Stimulated activated CD8-positive, alpha-beta memory T cell treated with anti-CD3 and anti-CD28 coated beads, Interleukin-7, amount 100 ng/mL, for 1 hour (primary cell): ENCODE measurements around the gene UCKL1.
"Not testable (repeated sequence)": the region's sequence is repeated elsewhere in the genome, so short reads cannot be mapped to it uniquely, and the experiment has no call there.

Source experiments
- DNase-seq, 2 donors: peaks; one replicate each; pipeline ENCODE4 v3.0.0-alpha.2; 2020; ENCODE audit warnings: low read depth in 2 of 2

UCKL1 gene

GRCh38 chr20:63919130-63919529 is 37.1 kb downstream of the UCKL1 start:
- no peak for DNase-seq

DNA sequence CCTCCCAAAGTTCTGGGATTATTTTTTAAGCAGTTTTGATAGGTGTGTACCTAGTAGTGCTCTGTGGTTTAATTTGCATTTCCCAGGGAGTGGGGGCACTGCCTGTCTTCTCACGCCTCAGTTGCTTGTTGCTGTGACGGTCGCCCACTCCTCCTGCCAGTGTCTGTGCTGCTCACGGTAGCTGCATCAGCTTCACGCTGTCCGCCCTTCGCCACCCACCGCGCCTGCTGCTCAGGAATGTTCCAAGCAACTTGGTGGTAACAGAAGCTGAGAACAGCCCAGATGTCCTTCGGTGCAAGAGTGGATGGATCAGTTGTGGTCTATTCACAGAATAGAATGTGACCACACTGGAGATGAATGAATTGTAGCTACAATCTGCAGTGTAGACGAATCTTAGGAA is 38.4 kb downstream of the UCKL1 start:
- no peak for DNase-seq

GRCh38 chr20:63916371-63916939 is 39.8 kb downstream of the UCKL1 start:
- DNase-seq, result not testable (repeated sequence)

DNA sequence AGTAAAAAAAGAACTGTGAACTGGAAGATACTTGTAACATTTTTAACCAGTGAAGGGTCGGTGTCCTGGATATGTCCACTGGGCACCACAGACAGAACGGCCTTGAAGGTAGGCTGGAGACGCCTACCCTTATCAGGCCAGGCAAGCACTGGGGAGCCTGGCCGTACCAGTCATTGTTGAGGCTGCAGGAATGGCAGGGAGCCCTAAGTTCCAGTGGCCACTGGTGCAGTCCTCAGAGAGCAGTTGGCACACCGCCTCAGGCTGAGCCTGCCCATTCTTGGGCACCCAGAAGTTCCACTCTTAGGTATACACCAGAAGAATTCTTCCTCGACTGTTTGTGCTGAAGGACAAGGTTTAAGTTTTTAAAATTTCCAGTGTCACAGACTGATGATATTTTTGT is 40.7 kb downstream of the UCKL1 start:
- no peak for DNase-seq

DNA sequence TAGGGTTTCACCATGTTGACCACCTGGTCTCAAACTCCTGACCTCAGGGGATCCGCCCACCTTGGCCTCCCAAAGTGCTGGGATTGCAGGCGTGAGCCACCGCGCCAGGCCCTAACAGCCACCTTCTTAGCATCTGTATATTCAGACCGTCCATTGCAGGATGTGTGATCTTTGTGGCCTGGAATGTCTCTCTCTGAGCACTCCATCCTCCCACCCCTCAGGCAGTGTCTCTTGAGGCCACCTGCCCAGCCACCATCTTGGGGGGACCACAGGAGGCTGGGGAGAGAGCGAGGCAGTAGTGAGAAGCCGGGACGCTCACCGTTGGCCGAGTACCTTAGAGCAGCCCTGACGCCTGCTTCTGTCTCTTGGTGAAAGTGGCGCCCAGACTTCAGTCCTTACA is 42.4 kb downstream of the UCKL1 start:
- no peak for DNase-seq

DNA sequence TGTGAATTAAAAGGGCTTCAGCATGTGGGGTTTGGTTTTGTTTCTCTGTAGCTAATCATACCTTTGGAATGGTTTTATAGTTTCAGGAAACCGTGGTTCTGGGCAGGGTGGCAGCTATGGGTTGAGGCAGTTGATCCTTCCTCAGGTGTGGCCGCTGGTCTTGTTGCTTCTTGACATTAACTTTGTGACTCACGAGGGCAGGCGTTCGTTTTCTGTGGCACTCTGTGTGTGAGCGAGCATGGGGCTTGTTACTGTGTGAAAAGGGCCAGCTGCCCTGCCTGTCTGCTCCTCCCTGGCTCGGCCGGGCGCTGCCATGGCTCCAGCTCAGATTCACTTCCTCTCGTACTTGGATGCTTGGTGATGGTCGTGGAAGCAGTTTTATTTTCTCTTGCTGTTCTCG is 45.0 kb downstream of the UCKL1 start:
- no peak for DNase-seq

GRCh38 chr20:63908008-63908682 is 48.1 kb downstream of the UCKL1 start:
- no peak for DNase-seq

- no peak for DNase-seq
Measured at GRCh38 chr20:63903796-63904561, 52.2 kb downstream of the UCKL1 start.

- DNase-seq, result no peak
Measured at GRCh38 chr20:63900413-63900812, 55.8 kb downstream of the UCKL1 start.

DNA sequence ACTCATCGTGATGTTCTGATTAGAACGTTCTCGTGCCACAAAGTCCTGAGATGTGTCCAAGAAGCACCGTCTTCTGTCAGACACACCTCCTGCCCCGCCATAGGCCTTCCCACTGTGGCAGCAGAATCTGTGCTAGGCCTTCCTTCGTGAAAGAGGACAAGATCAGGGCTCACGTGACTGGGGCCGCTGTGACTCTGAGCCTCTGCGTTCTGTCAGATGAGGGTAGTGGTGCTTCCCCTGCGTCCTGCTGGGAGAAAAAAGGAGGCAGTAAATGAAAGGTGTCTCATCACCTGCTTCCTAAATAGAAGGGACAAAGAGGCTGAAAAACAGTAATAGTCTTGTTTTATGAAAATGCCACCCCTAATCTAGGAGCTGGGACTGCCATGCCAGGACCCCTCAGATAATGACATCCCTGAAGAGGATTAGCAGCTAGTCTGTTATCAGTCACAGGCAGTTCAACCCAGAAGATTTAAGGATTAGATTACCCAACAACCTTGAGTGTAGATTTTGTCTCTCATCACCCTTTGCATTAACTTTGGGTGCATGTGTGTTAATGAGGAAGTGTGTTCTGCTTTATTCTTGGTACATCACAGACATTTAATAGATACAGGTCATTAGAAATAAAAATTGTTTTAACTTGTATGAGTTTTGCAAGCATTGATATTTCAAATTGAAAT is 57.2 kb downstream of the UCKL1 start:
- DNase-seq, result no peak

DNA sequence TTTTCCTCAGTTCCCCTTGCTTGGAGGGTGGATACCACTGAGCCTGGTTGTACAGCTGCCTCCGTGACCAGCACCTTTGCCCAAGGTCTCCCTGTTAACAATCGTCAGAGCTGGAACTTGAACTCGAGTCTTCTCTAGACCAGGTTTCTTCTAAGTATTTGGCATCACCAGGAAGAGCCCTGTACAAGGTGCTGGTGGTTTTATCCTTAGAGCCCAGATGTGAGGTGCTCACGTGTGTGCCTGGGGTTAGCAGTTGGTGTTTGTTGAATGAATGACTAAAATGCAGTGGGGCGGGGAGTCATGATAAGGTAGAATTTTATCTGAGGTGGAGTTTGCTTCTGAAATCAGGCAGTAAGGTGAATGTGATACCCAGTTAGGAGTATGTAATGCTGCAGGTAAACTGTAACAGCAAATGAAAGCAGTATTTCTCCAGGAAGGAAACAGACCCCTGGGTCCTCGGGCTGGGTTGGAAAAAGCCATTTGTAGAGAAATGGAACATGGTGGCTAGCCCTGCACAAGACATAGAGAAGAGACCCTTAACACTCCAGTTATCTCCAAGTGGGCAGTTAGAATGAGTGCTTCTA is 58.1 kb downstream of the UCKL1 start:
- DNase-seq, result no peak

DNA sequence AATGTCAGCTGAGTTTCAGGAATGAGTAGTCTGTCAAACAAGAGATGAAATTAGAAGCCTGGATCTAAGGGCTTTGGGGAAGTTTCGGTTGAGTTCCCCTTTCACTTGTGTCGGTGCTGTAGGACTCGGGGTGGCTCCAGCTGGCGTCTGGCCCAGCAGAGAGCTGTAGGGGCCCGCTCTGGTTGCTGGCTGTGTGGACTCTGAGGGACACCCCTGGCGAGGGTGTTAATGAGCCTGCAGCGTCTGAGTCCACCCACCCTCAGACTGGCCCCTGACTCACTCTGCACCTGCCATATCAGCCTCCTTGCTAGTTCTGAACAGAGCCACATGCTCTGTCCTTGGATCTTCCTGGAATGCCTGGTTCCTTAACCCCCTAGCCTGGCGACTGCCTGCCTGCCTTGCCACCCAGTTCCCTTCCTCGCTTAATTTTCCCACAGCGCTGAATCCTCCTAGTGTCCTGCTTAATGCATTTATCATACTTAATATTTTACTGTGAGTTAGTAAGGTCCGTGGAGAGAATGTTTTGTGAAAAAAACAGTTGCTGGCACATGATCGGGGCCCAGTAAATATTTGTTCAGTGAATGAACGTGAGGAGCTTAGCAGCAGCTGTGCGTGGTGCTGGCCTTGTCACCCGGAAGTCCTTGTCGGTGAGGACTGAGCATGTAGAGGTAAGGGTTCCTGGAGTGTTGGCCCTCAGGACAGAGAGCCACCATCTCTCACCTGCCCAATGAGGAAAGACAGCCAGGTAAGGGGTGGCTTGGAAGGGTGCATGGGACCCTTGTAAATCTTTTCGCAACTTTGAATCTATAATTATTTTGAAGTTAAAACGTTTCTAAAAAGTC is 59.7 kb downstream of the UCKL1 start:
- DNase-seq, result no peak

GRCh38 chr20:63895952-63896263 is 60.3 kb downstream of the UCKL1 start:
- no peak for DNase-seq

DNA sequence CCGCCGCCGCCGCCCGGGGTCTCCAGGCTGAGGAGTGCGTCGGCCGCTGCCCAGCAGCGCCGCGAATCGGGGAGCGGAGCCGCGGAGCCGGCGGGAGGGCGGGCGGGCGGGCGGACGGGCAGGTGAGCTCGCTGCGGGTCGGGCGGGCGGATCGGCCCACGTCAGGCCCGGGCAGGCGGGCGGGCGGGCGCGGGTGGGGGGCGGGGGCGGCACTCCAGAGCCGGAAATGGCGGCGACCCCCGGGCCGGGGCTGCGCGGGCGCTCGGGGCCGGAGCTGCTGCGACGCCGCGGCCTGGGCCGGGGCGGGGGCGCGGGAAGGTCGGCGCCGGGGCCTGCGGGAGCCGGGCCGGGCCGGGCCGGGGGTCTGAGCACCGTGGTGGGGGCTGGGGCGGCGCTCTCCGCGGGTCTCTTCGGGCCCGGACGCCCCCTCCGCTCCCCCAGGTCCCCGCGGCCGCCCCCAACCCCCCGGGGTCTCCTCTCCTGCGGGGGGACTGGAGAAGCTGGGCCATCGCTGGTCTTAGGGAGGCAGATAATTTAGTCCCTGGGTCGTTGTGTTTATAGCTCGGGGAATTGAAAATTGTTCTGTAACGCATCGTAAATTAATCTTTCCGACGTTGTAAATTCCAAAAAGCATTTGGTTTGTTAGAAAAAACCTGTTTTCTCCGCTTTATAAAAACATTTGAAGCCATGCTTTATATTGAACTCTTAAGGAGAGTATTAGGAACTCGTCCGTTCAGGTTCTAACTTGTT is 60.8 kb downstream of the UCKL1 start:
- no peak for DNase-seq

DNA sequence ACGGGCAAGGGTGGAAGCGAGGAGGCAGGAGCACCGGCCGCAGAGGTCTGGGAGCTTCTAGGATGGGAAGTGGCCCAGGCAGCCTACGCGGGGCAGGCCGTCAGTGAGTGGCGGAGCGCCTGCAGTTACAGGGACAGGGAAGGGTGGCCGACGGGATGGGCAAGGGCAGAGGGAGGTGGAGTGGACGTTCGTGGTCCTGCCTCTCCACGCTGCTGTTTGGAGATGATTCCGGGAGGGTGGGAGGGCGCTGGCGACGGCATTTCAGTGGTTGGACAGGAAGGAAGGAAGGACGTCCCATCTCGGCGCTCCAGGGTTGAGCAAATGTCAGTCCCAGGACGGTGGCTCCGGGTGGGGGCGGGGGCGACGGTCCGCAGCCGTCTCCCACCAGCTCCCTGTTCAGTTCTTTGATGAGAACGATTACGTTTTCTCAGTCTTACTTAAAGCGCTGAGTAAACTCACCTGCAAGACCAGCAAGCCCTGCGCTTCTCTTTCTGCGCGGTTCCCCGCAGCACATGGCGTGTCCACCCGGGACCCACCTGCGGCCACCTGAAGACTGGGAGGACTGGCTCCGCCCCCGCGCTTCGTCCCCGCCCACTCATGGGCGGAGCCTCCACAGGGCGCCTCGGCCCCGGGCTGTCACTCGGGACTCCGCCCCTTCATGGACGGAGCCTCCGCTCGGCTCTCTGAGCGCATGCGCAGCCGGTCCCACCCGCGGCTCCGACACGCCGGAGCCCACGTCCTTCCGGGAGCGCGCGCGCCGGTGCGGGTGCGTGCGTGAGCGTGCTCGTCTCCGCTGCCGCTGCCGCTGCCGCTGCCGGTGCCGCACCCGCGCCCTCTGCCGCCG is 61.6 kb downstream of the UCKL1 start, which contains the start of gene DNAJC5:
TSS of gene DNAJC5 (plus strand) at position 769 of the 844 bp plus-strand sequence. CDS start 33,220 bp downstream, outside the sequence.
- DNase-seq, result peak; percentile 90 to 96

DNA sequence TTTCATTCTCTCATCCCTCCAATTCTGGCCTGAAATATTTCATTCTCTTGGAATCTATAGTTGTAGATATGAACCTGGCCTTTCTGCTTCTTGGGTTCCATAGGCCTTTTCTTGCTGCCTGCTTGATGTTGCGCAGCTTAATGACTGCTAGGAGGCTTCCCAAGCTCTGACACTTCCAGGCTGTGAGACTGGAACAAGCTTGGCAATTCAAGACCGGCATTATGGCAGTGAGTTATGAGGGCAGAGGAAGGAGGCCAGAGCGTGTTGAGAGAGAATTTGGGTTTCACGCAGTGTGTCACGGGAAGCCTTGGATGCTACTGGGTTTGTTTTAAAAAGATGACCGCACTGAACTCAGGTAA is 62.2 kb downstream of the UCKL1 start:
- no peak for DNase-seq

DNA sequence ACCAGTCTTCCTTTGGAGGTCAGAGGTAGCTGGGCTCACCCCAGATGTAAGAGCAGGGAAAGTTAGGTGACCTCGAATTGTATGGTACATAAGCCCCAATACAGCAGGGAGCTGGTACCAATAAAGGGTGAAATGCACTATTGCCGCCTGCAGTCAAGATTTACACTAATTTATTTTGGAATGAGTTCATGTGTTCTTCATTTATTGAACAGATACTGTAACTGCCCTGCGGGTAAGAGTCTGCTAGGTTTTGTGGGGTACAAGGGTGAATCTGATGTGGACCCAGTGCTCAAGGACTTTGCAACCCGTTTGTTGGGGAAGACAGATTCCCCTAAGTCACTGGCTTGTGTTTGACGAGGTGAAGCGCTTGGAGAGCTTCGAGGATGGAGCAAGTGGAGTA is 63.8 kb downstream of the UCKL1 start:
- DNase-seq, result no peak

DNA sequence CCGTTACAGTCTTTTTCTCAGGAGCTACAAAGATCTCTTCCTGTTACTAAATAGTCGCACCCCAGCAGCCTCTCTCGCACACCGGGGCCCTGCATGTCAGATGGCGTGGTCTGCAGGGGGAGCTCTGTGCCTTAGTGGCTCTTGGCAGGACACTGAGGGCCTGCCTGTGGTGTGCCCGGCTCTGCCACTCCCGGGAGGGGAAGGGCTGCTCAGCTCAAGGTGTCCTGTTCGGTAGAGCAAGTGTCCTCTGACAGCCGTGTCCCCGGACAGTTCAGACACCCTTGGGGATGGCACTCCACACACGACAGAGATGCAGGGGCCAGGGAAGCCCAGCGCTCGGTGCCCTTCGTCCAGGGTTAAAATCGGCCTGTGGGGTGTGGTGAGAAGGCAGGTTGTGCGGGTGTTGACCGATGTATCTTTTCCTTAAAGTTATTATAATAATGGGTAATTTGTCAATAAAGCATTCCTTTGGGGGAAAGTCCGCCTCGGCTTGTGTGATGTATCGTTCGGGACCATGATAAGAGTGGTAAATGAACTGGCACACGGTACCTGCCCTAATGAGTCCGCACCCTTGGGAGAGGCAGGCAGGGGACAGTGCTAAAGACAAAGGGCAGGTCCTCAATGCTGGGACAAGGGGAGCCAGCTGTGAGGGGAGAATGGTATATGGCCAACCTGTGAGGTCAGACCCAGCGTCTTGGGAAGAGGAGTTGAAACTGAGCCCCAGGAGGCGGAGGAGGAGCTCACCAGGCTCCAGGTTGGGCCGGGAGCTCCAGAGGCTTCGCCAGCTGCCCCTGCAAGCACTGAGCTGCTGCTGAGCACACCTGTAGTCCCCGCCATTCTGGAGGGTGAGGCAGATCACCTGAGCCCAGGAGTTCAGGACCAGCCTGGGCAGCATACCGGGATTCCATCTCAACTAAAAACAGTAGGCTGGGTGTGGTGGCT is 64.9 kb downstream of the UCKL1 start:
- DNase-seq, result no peak

- DNase-seq, result no peak
Measured at GRCh38 chr20:63890616-63891015, 65.6 kb downstream of the UCKL1 start.
